HS-27A (cell line): ENCODE data around the gene PLA2G4E.

Experiments
- DNase-seq: peaks from one replicate; pipeline ENCODE4 v3.0.0-alpha.2; 2012; ENCODE audit warnings: low read depth, missing footprints

PLA2G4E gene

DNA sequence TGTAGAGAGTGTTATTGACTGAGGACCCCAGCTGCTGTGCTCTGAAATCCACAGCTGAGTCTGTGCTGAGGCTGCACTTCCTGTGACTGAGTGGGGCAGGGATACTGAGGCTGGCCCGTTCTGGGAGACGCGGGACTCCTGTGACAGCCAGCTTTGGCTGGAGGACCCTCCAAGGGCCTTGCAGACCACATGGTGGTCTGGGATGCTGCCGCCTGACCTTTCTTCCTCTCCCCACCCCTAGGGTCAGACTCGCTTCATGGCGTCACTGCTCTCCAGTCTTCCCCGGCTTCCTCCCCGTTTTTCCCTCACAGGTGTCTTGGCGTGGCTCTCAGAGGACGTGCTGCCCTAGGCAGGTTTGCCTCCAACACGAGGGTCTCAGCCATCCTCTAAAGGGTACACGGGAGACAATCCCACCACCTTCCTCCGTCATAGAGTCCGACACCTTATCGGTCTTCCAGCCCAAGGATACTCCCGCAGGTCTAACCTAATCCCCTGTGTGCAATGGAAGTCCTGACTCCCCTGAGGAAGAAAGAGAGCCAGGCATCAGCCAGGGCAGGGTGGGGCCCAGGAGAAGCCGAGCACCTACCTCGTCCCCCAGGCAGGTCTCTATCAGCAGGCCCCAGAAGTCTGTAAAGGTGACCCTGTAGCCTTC, 28.6 kb downstream of the PLA2G4E start:
- DNase-seq = no peak

- no peak for DNase-seq
Measured at GRCh38 chr15:41990691-41991090, 30.2 kb downstream of the PLA2G4E start.

GRCh38 chr15:41990243-41990605, 30.6 kb downstream of the PLA2G4E start:
- DNase-seq = no peak

DNA sequence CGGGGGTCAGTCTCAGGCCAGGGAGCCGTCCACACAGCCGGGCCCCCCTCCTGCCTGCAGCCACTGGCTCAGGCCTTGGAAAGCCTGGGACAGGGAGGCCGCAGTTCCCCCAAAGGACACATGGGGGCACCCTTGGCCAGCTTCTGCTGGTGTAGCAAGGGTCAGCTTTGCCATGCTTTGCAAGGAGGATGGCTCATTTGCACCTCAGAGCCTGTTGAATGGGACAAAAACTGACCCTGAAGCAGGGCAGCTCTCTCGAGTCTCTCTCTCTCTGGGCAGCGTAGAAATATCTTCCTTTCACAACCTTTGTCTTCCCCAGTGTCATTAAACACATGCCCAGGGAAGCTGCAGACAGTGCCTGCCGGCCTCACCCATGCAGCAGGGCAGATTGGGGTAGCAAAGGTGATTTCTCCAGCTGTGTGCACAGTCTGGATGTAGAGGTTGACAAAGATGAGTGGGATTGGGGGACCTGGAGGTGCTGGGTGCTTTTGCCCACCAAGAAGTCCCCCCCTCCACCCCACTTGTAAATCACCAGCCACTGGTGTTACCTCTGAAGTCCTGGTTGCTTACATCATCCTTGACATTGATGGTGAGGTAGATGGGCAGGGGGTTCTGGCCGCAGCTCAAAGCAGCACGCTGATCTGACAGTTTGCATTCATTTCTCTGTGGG, 31.1 kb downstream of the PLA2G4E start:
- DNase-seq = peak; percentile 50

- no peak for DNase-seq
Measured at GRCh38 chr15:41988896-41989572, 31.8 kb downstream of the PLA2G4E start.

- no peak for DNase-seq
Measured at GRCh38 chr15:41987925-41988275, 32.9 kb downstream of the PLA2G4E start.

DNA sequence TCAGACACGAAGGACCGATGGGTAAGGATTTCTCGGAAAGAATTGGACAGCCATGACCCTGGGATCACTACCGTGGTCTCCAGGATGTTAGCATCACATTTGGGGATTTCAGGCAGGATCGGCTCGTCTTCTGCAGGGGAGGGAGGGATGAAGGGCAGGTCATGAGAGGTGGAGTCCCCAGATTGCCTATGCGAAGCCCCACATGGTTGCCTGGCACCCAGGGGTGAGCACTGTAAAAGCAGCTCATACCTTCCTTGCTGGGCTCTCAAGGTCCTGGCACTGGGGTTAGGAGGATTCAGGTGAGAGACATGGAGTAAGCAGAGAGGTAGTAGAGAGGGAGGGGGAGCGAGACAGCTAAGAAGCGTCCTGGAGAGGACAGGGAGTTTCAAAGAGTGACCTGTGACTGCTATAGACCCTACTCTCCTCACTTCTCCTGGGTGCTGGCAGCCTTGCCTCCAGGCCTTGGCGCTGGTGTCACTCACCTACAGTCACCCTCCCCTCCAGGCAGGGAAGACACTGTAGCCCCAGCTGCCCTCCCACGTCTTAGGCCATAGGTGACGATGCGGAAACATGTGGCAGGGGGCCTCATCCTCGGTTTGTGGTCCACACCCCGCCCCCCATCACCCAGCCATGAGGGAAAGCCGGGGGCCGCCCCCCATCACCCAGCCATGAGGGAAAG, 33.5 kb downstream of the PLA2G4E start:
- DNase-seq = no peak

DNA sequence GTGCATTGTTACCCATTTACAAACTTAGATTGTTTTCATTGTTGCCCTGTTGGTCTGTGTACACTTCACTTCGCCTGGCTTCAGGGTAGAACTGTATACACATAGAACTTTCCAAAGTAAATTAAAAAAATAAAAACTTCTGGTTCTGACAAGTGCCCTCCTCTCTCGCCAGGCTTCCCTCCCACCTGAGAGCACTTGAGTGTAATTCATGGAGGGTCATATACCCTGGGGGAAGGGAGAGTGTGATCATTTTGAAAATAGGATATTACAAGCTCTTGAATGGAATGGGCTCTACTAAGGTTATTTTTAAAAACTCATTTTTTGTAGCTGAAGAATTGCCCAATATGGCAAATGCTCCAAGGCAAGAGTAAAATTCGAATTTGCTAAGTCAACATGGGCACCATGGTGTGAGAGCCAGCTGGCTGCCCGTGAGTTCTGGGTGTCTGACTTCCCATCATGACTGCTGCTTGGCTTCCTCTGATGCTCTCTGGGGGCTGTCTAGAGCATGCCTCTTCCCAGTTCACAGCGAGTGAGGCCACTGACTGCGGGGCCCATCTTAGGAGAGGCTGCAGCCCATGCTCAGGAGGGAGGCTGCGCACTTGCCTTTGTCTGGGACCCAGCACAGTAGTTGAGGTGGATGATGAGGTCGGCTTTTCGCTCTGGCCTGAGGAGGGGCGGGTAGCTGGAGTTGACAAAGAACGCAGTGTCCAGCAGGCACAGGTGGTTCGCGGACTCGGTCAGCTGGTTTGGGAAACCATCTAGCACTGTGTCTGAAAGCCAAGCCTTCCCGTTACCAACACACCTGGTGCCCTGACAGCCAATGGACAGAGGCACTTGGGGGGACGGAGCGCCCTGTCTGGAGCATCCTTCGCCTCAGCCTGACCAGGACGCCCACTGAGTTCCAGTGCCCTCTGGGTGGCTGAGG, 35.3 kb downstream of the PLA2G4E start:
- DNase-seq = no peak

DNA sequence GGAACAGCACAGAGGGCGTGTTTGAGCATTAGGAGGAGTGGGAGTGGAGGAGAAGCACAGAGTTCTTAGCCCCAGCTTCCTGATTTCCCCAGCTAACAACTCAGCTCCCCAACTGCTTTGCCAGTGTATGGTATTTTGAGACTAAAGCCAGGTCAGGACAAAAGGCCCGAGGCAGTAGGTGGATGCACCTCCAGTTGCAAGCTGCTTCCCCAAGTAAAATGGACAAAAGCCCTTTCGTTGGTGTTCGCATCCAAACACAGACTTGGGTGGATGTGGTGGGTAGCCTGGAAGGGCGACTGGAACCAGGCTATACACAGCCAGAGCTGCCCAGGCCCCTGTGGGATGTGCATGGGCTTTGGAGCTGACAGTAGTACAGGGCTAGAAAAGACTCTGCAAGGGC, 36.2 kb downstream of the PLA2G4E start:
- no peak for DNase-seq

- no peak for DNase-seq
Measured at GRCh38 chr15:41983621-41984571, 36.9 kb downstream of the PLA2G4E start.

GRCh38 chr15:41983221-41983620, 37.6 kb downstream of the PLA2G4E start:
- no peak for DNase-seq

DNA sequence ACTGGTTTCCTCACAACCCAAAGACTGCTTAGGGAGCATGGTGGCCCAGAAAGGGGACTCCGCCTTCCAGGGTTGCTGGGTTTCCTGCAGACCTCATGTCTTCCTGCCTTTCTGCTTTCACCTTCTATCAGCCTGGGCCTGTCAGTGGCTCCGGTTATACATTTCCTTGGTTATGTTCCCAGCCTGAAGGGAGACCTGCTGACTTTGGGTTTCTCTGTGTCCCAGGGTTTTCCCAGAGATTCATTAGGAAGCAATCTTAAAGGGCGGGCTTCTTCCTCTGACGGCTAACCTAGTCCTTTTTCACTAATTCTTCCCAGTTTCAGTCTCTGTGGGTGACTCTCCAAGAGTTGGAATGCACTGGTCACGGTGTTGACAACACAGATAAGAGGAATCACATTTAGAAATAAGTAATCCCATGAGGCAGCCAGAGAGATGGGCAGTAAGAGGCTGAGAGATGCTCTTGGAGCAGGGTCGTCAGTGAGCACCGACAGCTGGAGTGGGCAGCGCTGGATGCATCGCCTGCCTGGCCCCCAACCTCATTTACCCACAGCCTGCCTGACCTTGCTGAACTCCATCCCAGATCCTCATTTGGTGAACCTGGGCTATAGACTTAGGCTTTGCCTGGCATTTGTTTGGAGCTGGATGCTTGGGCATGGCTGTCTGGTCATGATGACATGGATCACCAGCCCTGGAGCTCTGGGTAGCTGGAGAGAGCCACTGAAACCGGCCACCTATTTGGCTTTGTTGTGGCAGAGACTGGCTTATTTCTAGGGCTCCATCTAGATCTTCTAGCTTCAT, 38.5 kb downstream of the PLA2G4E start:
- DNase-seq = no peak

DNA sequence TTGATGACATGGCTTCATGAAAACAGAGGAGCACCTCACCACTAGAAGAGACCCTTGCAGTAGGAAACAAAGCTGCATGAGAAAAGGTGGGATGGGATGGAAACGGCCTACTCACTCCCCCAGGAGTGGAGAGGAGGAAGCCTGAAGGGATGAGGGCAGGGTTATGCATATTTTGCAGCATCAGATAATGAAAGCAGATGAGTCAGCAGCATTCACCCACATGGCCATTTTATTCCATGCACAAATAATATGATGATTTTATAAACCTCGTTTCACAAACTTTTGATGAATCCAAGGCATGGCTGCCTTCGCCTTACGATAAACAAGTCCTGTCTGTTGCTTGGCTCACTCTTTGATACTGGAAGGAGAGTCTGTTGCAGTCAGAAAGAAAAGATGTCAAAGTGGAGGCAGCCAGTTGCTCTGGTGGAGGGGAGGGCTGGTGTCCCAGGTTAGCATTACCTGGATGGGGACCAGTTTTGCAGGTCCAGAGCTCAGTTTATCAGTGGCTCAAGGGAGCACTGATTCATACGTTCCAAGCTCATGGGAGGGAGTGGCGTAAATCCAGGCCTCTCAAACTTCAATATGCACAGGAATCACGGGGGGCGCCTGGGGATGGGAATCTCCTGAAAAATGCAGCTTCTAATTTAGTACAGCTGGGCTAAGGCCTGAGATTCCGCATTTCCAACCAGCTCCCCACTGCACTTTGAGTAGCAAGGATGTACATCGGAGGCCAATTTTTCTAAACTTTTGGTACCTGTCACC, 39.3 kb downstream of the PLA2G4E start:
- DNase-seq = no peak

DNA sequence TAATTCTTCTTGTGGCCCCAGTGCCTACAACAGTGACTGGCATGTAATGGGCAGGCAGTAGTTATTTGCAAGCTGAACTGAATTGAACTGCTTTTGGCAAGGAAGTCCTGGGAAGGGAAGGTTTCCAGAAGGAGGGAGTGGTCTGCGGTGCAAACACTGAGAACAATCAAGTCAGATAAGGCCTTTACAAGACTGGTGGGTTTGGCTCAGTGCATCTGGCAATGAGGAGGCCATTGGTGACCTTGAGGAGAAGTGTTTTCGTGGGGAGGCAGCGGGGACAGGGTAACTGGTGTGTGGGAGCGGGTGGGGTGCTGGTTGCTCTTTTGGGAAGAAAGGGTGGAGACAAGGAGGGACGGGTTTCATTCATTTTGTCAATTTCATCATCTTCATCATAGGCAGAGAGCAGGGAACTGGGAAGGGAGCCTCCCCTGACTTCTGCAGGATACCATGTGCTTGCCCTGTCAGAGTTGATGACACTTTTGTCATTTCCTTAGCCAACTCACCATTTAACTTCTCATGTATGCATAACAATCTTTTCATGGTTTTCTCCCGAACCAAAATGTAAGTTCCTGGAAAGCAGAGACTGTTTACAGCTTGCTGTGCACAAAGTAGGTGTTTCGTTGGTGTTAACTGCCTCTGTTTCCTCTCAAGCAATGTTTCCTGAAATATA, 40.1 kb downstream of the PLA2G4E start:
- no peak for DNase-seq

- no peak for DNase-seq
Measured at GRCh38 chr15:41979493-41980266, 41.2 kb downstream of the PLA2G4E start.

DNA sequence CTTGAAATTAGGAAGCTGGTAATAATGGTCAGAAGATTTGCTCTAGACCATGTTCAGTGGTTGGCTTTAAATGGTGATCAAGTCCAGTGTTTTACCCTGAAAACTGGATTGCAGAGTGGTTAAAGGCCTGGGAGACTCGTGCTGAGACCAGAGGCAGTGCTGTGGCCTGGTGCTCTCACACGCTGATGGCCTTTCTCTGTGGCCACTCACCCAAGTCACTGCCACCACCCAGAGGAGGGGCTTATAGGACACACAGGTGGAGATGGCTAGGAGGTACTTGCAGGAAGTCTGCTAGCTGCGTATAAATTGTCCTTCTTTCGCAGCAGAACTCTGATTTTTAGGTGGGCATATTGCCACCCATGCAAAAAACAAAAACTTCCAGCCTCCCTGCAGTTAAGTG, 42.3 kb downstream of the PLA2G4E start:
- DNase-seq = no peak

DNA sequence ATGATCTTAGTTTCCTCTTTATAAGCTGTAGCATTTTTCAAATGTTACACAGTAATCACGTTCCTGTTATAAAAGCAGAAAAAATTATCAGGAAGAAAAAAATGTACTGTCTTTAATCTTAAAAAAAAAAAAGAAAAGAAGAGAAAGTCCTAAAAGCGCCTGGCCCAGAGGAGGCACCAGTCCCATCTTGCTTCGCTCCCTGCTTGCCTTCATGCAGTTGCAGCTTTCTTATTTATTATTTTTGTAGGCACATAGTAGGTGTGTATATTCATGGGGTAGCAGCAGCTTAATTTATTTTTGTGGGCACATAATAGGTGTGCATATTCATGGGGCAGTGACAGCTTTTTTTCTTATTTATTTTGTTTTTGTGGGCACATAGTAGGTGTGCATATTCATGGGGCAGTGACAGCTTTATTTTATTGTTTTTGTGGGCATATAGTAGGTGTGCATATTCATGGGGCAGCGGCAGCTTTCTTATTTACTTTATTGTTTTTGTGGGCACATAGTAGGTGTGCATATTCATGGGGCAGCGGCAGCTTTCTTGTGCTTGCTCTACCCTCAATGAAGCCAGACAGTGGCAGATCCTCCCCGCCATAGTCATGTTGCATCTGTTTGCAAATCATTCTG, 43.0 kb downstream of the PLA2G4E start:
- DNase-seq = no peak
